MG63 (cell line): Measurements from ENCODE around the gene PCGF3. TPM values are rescaled to one million over a fixed set of nuclear protein-coding genes. Genes with fewer than 3 reads are reported as not detected.
A peak's percentile ranks its signal among the peaks of the same experiment; 100 is the strongest.

Source experiments
- DNase-seq: peaks from one replicate; pipeline ENCODE4 v3.0.0-alpha.2; 2020
- H3K27me3 ChIP-seq: fragments of 250-450 bp; sonication (Bioruptor Pico); 2 replicates; pipeline ENCODE4 v1.5.1; 2020; ENCODE audit warnings: mild to moderate bottlenecking, moderate library complexity
- H3K36me3 ChIP-seq: fragments of 250-450 bp; sonication (Bioruptor Pico); 2 replicates; pipeline ENCODE4 v1.5.1; 2020; ENCODE audit warnings: mild to moderate bottlenecking, moderate library complexity
- H3K4me3 ChIP-seq: fragments of 250-450 bp; sonication (Bioruptor Pico); 2 replicates; pipeline ENCODE4 v1.5.1; 2020; ENCODE audit warnings: mild to moderate bottlenecking, moderate library complexity
- H3K9me3 ChIP-seq: fragments of 250-450 bp; sonication (Bioruptor Pico); 2 replicates; pipeline ENCODE4 v1.5.1; 2020; ENCODE audit warnings: mild to moderate bottlenecking, moderate library complexity
- total RNA-seq: library from RNA; depleted of rRNA; stranded (reverse); fragments of >200 nt; shearing (Covaris generic); gene quantifications from 2 replicates; pipeline ENCODE4 v1.2.3, GENCODE V29; 2014; ENCODE audit warnings: low replicate concordance; rRNA removed

The PCGF3 gene, protein sequence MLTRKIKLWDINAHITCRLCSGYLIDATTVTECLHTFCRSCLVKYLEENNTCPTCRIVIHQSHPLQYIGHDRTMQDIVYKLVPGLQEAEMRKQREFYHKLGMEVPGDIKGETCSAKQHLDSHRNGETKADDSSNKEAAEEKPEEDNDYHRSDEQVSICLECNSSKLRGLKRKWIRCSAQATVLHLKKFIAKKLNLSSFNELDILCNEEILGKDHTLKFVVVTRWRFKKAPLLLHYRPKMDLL
- 9.9 and 25.5 TPM in 2 replicates for total RNA-seq

DNA sequence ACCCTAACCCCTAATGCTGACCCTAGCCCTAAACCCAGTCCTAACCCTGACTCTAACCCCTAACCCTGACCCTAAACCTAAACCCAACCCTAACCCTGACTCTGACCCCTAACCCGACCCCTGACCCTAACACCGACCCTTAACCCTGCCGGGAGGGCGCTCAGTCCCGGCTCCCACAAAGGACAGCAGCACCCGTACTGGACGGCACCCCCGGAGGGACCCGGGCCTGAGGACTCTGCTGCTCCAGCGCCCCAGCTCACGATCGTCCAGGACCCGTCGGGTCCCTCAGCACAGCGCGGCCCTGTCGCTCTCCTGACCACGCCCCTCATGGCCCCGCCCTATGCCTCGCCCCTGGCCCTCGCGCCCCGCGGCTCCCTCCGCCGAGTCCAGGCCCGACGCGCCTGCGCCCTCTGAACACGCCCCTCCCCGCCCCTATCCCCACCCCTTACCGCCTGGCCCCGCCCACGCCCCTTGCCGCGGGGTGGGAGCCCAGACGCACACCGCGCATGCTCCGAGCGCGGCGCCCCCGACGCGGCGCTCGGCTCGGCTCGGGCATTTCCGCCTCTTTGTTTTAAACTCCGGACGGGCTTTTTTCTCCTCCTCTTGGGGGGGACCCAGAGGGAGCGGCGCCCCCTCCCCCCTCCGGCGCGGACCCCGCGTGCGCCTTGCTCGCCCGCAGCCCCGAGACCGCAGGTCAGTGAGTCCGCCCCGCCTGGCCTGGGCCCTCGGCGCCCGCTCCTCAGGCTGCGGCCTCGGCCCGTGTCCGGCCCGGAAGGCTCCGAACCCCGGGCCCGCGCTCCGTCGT is at the start of gene PCGF3:
Gene PCGF3, plus strand, starts transcription at position 555 of the 805 bp plus-strand sequence. CDS start 27,849 bp downstream, outside the sequence.
- Histone ChIP-seq H3K36me3 (no peaks in the 10 kb centered on the region), H3K4me3 (peak within 1 kb of the TSS; percentile 63), H3K27me3 (no peaks in the 10 kb centered on the region), H3K9me3 (no peaks in the 10 kb centered on the region)
- peak; percentile 86 for DNase-seq

DNA sequence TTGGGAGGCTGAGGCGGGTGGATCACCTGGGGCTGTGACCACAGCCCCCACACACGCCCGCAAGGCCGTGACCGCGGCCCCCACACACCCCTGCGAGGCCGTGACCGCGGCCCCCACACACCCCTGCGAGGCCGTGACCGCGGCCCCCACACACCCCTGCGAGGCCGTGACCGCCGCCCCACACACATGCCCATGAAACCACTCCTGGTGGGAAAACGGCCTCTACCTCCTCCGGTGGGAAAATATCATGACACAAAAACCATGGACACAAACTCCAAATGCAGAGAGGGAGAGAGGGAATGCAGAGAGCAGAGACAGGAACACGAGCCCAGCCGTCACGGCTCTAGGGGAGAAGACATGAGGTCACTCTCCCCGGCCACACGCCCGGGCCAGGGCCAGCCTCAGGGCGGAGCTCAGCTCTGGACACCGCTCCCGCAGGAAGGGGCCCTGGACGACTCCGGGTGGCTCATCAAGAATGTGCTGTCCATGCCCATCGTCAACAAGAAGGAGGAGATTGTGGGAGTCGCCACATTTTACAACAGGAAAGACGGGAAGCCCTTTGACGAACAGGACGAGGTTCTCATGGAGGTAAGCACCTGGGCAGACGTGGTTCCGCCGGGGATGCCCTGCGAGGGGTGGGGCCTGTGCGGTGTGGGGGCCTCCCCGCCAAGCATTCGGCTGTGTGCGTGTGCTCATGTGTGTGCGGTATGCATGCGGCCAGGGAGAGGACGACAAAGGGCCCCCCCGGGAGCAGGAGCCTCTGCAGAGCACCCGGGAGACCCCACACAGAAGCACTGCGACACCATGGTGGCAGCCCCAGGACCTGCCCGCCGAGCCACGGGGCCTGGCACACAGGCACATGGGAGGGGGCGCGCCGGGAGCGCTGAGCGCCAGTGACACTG is 48.9 kb upstream of the PCGF3 start:
- no peaks in the 10 kb centered on the region for H3K27me3 ChIP-seq
- H3K4me3 ChIP-seq, result no peak overlapping the region
- no peaks in the 10 kb centered on the region for H3K9me3 ChIP-seq
- DNase-seq, result no peak
- no peaks in the 10 kb centered on the region for H3K36me3 ChIP-seq

DNA sequence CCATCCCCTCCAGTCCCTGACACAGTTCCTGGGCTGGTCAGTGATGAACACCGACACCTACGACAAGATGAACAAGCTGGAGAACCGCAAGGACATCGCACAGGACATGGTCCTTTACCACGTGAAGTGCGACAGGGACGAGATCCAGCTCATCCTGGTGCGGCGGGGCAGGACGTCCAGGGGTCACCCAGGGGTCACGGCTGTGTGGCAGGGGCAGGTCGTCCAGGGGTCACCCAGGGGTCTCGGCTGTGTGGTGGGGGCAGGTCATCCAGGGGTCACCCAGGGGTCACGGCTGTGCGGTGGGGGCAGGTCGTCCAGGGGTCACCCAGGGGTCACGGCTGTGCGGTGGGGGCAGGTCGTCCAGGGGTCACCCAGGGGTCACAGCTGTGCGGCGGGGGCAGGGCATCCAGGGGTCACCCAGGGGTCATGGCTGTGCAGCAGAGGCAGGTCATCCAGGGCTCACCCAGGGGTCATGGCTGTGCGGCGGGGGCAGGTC is 48.2 kb upstream of the PCGF3 start:
- H3K36me3 ChIP-seq, result no peaks in the 10 kb centered on the region
- no peak overlapping the region for H3K4me3 ChIP-seq
- no peaks in the 10 kb centered on the region for H3K9me3 ChIP-seq
- no peak for DNase-seq
- no peaks in the 10 kb centered on the region for H3K27me3 ChIP-seq

DNA sequence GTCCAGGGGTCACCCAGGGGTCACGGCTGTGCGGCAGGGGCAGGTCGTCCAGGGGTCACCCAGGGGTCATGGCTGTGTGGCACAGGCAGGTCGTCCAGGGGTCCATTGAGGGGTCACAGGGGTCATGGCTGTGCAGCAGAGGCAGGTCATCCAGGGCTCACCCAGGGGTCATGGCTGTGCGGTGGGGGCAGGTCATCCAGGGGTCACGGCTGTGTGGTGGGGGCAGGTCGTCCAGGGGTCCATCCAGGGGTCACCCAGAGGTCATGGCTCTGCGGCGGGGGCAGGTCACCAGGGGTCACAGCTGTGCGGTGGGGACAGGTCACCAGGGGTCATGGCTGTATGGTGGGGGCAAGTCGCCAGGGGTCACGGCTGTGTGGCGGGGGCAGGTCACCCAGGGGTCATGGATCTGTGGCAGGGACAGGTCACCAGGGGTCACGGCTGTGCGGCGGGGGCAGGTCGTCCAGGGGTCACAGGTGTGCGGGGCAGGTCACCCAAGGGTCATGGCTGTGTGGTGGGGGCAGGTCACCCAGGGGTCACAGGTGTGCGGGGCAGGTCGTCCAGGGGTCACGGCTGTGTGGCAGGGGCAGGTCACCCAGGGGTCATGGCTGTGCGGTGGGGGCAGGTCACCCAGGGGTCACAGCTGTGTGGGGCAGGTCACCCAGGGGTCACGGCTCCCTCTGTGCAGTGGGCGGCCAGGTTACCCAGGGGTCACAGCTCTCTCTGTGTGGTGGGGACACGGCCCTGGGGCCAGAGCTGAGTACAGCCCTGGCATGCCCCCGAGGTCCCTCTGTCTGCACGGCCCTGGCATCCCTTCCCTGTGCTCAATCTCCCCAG is 47.6 kb upstream of the PCGF3 start:
- Histone ChIP-seq H3K9me3 (no peaks in the 10 kb centered on the region), H3K36me3 (no peaks in the 10 kb centered on the region), H3K4me3 (no peak overlapping the region), H3K27me3 (no peaks in the 10 kb centered on the region)
- DNase-seq, result no peak

DNA sequence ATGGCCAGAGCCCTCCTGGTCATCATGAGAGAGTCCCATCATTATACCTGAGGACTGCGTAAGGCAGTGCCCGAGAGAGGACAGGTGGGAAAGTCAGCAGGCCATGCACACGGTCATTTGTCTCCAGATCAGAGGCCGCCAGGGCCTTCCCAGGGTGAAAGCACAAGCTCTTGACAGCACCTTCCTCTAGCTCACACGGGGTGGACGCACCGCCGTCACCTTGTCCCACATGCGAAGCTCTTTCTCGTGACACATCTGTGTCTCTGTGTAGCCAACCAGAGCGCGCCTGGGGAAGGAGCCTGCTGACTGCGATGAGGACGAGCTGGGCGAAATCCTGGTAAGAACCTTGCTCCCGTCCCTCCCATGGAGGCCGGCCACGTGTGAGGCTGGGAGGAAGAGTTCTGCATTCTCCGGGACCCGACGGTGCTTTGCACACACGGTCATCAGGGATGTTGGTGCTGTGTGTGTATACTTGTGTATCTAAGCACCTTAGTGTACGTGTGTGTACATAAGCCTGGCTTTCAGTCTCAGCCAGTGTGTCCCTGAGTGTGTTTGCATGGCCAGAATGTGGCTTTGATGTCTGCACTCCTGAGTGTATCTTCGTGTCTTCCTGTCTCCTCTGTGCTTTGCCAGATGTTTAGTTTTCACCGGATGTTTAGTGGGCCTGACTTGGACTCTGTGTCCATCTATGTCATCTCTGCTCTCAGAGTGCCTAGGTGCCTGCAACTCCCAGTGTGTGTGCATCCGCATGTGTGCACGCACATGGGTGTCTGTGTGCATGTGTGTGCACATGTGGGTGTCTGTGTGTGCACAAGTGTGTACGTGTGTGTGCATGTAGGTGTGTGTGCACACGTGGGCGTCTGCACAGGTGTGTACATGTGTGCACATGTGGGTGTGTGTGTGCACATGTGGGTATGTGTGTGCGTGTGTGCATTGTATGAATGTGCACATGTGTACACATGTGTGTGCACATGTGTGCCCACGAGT is 46.7 kb upstream of the PCGF3 start:
- H3K9me3 ChIP-seq, result no peaks in the 10 kb centered on the region
- DNase-seq, result no peak

DNA sequence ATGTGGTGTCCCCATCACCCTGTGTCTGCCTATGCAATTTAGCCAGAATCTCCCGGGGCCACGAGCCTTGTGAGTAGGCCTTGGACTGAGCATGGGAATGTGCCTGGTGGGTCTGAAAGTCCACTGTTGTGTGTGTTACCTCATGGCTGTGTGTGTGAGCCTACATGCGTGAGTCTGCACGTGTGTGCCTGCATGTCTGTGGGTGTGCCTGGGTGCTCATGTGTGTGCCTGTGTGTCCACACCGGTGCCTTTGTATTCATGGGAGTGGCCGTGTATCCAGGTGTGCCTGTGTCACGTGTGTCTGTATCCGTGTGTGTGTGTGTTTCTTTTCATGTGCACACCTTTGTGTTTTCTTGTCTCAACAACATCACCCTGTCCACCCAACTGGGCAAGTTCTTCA is 45.8 kb upstream of the PCGF3 start:
- no peak for DNase-seq
- H3K9me3 ChIP-seq, result no peaks in the 10 kb centered on the region

More for the DNA sequence above, 46.7 kb upstream of the PCGF3 start:
- Histone ChIP-seq H3K27me3 (no peaks in the 10 kb centered on the region), H3K4me3 (no peak overlapping the region), H3K36me3 (no peaks in the 10 kb centered on the region)

DNA sequence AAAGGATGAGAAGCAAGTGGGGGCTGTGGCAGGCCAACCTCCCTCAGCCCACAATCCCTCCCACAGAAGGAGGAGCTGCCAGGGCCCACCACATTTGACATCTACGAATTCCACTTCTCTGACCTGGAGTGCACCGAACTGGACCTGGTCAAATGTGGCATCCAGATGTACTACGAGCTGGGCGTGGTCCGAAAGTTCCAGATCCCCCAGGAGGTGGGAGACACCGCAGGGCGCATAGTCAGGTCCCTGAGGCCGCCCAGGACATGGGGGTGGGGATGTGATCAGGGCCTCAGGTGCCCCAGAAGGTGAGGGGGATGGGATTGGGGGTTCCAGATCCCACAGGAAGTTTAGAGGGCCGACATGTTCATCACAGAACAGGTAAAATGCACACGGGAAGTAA is 45.2 kb upstream of the PCGF3 start:
- Histone ChIP-seq H3K4me3 (no peak overlapping the region), H3K27me3 (no peaks in the 10 kb centered on the region), H3K36me3 (no peaks in the 10 kb centered on the region), H3K9me3 (no peaks in the 10 kb centered on the region)
- DNase-seq, result no peak

More for the DNA sequence above, 45.8 kb upstream of the PCGF3 start:
- no peak overlapping the region for H3K4me3 ChIP-seq
- no peaks in the 10 kb centered on the region for H3K27me3 ChIP-seq
- no peaks in the 10 kb centered on the region for H3K36me3 ChIP-seq

DNA sequence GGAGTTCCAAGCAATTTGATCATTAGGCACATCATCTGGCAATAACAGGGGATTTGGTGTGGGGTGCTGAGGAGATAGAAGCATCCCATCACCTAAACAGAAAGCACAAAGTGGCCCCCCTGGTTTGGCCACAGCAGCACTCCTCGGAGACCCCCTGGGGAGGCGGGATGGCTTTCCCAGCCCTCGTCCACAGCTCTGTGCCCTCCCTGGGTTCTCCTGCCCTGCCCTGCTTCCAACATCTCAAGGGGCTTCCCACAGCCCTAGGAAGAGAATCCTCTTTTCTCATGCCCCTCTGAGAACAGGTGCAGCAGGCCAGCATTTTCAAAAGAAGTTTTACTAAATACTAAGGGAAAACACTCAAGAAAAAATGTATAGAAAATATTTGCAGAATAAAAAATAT is 44.4 kb upstream of the PCGF3 start:
- Histone ChIP-seq H3K9me3 (no peaks in the 10 kb centered on the region), H3K27me3 (no peaks in the 10 kb centered on the region), H3K4me3 (no peak overlapping the region), H3K36me3 (no peaks in the 10 kb centered on the region)
- no peak for DNase-seq

DNA sequence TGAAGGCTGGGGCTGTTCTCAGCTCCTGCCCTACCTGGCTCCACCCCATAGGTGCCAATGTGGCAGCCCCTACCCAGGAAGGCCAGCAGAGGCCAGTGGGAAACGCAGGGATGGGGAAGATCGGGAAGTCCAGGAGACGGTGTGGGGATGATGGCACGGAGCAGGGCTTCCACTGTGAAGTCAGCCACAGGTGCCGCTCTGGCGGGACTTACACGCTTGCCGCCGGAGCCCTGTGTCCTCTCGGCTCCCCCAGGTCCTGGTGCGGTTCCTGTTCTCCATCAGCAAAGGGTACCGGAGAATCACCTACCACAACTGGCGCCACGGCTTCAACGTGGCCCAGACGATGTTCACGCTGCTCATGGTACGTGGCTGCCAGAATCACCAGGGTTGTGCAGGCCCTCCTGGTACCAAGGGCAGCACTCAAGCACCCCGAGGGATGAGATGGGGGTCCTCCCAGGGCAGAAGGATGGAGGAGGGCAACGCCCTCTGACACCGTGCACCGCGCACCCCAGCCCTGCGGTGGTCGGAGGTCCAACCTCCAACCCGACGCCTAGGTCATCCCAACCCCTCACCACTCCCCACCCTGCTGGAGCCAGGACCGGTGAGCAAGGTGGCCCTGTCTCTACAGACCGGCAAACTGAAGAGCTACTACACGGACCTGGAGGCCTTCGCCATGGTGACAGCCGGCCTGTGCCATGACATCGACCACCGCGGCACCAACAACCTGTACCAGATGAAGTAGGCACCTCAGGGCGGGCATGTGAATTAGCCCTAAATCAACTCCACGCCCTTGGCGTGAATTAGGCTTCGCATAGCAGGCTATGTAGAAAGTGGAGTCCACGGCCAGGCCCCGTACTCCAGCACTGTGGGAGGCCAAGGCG is 43.5 kb upstream of the PCGF3 start:
- no peaks in the 10 kb centered on the region for H3K9me3 ChIP-seq
- no peaks in the 10 kb centered on the region for H3K36me3 ChIP-seq
- H3K27me3 ChIP-seq, result no peaks in the 10 kb centered on the region
- no peak for DNase-seq
- no peak overlapping the region for H3K4me3 ChIP-seq

DNA sequence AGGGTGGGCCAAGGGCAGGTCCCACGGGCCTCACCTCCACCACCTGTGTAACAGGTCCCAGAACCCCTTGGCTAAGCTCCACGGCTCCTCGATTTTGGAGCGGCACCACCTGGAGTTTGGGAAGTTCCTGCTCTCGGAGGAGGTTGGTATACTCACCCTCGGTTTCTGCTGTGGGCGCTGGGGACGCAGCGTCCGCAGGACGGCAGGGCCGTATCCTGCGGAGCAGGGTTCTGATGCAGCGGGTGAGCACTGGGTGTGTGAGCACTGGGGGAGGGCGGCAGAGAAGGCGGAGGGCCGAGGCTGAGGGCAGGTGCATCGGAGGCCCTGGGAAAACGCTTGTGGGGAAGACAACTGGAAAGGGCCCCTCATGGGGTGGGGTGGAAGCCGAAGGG is 42.6 kb upstream of the PCGF3 start:
- no peak overlapping the region for H3K4me3 ChIP-seq
- H3K36me3 ChIP-seq, result no peaks in the 10 kb centered on the region
- H3K27me3 ChIP-seq, result no peaks in the 10 kb centered on the region
- no peak for DNase-seq
- no peaks in the 10 kb centered on the region for H3K9me3 ChIP-seq

DNA sequence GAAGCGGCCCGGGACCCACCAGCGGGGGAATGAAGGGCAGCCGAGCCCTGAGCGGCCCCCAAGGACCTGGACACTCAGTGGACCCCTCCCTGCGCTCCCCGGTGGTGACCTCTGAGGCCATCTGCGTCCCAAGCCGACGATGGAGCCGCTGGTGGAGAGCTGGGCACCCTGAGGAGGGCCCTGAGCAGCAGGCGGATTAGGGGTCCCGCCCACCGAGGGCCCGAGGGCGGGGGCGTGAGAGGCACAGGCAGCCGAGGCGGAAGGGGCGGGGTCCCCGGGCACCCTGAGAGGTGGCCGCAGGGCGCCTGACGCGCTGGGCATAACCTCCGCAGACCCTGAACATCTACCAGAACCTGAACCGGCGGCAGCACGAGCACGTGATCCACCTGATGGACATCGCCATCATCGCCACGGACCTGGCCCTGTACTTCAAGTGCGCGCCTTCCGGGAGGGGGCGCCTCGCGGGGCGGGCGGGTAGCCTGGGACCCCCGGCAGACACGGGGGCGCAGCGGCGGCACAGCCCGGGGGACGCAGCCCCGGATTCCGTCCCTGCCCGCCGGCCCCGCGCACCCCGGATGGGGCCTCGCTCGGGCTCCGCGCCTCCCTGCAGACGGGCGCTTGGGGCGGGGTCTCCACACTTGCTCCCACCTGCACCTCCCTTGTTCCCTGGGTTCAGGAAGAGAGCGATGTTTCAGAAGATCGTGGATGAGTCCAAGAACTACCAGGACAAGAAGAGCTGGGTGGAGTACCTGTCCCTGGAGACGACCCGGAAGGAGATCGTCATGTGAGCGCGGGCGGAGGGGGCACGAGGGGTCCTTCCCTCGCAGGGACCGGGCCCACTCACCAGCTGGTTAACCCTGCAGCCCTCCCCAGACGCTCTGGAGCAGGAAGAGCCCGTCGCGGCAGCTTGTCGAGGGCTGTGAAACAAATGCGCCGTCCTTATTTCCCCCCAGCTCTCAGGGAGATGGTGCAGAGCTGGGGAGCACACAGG is 41.9 kb upstream of the PCGF3 start:
- Histone ChIP-seq H3K27me3 (no peaks in the 10 kb centered on the region), H3K36me3 (no peaks in the 10 kb centered on the region), H3K9me3 (no peaks in the 10 kb centered on the region), H3K4me3 (no peak overlapping the region)
- no peak for DNase-seq

DNA sequence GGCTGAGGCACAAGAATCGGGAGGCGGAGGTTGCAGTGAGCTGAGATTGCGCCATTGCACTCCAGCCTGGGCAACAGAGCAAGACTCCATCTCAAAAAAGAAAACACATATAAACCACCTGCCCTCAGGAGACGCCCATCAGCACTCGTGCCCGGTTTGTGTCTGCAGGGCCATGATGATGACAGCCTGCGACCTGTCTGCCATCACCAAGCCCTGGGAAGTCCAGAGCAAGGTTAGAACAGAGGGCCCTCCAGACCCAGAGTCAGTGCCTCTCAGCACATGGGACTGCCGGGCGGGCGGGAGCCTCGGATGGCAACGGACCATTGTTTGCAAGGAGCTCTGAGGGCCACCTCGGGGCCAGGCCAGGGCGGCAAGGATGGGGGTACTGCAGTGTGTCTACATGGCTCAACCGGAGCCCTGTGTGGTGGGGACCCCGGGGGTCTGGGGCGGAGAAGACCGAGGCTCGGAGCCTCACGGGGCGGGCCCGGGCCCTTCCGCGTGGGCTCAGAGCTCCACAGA is 40.9 kb upstream of the PCGF3 start:
- no peak for DNase-seq
- Histone ChIP-seq H3K36me3 (no peaks in the 10 kb centered on the region), H3K4me3 (no peak overlapping the region), H3K27me3 (no peaks in the 10 kb centered on the region), H3K9me3 (no peaks in the 10 kb centered on the region)

DNA sequence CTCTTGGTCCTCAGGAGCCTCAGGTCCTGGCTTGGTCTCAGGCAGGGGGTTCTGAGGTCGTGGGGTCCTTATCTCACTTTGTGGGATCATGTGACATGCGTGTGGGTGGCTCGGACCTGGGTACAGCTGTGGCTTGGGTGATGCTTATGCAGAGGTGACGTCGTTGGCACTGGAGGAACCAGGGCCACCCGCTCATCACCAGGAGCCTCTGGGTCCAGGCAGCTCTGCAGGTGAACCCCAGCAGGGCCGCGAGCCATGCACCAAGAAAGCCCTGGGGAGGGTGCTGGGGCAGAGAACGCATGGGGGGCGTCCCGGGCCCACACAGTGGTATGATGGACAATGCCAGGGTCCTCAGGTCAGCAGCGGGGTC is 40.3 kb upstream of the PCGF3 start:
- Histone ChIP-seq H3K36me3 (no peaks in the 10 kb centered on the region), H3K27me3 (no peaks in the 10 kb centered on the region), H3K9me3 (no peaks in the 10 kb centered on the region), H3K4me3 (no peak overlapping the region)
- DNase-seq, result no peak
